Stimulated activated naive B cell treated with anti-CD40 and anti-IgM and Interleukin-4, amounts not matched to agents 10 μg/mL and 1 μg/mL and 100 μg/mL, for 72 hours (primary cell): ENCODE data around the gene NCAM1.
A peak's percentile ranks its signal among the peaks of the same experiment; 100 is the strongest.

Experiments used
- ATAC-seq, 2 donors: fragments of 150-1000 bp; cut with Tn5 transposase; replicated peaks; 2 replicates each; pipeline ENCODE4 v1.10.0; 2021; ENCODE audit warnings: moderate library complexity in 1 of 2
- DNase-seq: peaks from one replicate; pipeline ENCODE4 v3.0.0; 2021
- H3K27ac Mint-ChIP-seq: one replicate; pipeline ENCODE4 v1.8.0; 2022; ENCODE audit warnings: mild to moderate bottlenecking, mixed read lengths
- H3K27me3 Mint-ChIP-seq, 2 donors: one replicate each; pipeline ENCODE4 v1.8.0; 2022; ENCODE audit warnings: mixed read lengths in 2 of 2
- H3K36me3 Mint-ChIP-seq, 2 donors: one replicate each; pipeline ENCODE4 v1.8.0; 2022; ENCODE audit warnings: mixed read lengths in 2 of 2, mild to moderate bottlenecking in 1 of 2
- H3K4me1 Mint-ChIP-seq, 2 donors: one replicate each; pipeline ENCODE4 v1.8.0; 2022; ENCODE audit warnings: mixed read lengths in 2 of 2, mild to moderate bottlenecking in 1 of 2
- H3K4me3 Mint-ChIP-seq, 2 donors: one replicate each; pipeline ENCODE4 v1.8.0; 2022; ENCODE audit warnings: mild to moderate bottlenecking in 2 of 2, mixed read lengths in 2 of 2, moderate library complexity in 1 of 2
- H3K9me3 Mint-ChIP-seq, 2 donors: one replicate each; pipeline ENCODE4 v1.8.0; 2022; ENCODE audit warnings: mixed read lengths in 2 of 2, mild to moderate bottlenecking in 1 of 2

The NCAM1 gene

GRCh38 chr11:113105592-113105991 lies 144.4 kb downstream of the NCAM1 start:
- no peak for DNase-seq
- no peaks in the 10 kb centered on the region for H3K36me3 Mint-ChIP-seq
- H3K9me3 Mint-ChIP-seq: no peaks in the 10 kb centered on the region
- no peak overlapping the region for H3K4me3 Mint-ChIP-seq
- H3K27me3 Mint-ChIP-seq: peaks cover 0 to 3% of the 10 kb centered on the region in 2 donors
- ATAC-seq: no peak
- H3K4me1 Mint-ChIP-seq: no peaks in the 10 kb centered on the region
- H3K27ac Mint-ChIP-seq: no peak overlapping the region

- H3K9me3 Mint-ChIP-seq: no peaks in the 10 kb centered on the region
- no peak overlapping the region for H3K4me3 Mint-ChIP-seq
- no peak for ATAC-seq
- no peak overlapping the region for H3K27ac Mint-ChIP-seq
- peaks cover 0 to 3% of the 10 kb centered on the region in 2 donors for H3K27me3 Mint-ChIP-seq
- no peaks in the 10 kb centered on the region for H3K4me1 Mint-ChIP-seq
- no peak for DNase-seq
- H3K36me3 Mint-ChIP-seq: no peaks in the 10 kb centered on the region
These were observed 145.3 kb downstream of the NCAM1 start for GRCh38 chr11:113106507-113106906.

- Mint-ChIP-seq H3K27me3 (peaks cover 0 to 8% of the 10 kb centered on the region in 2 donors), H3K36me3 (no peaks in the 10 kb centered on the region), H3K27ac (no peak overlapping the region), H3K9me3 (no peaks in the 10 kb centered on the region), H3K4me3 (no peak overlapping the region), H3K4me1 (no peaks in the 10 kb centered on the region)
- no peak for DNase-seq
- ATAC-seq: no peak
These were observed 148.8 kb downstream of the NCAM1 start for GRCh38 chr11:113110046-113110445.

GRCh38 chr11:113111156-113111555 lies 149.9 kb downstream of the NCAM1 start:
- H3K4me3 Mint-ChIP-seq: no peak overlapping the region
- H3K9me3 Mint-ChIP-seq: no peaks in the 10 kb centered on the region
- ATAC-seq (no peak), DNase-seq (no peak)
- no peaks in the 10 kb centered on the region for H3K36me3 Mint-ChIP-seq
- peaks cover 0 to 5% of the 10 kb centered on the region in 2 donors for H3K27me3 Mint-ChIP-seq
- H3K27ac Mint-ChIP-seq: no peak overlapping the region
- no peaks in the 10 kb centered on the region for H3K4me1 Mint-ChIP-seq

- no peaks in the 10 kb centered on the region for H3K4me1 Mint-ChIP-seq
- no peak for DNase-seq
- ATAC-seq: no peak
- H3K36me3 Mint-ChIP-seq: no peaks in the 10 kb centered on the region
- H3K4me3 Mint-ChIP-seq: no peak overlapping the region
- no peaks in the 10 kb centered on the region for H3K9me3 Mint-ChIP-seq
- peaks cover 0 to 7% of the 10 kb centered on the region in 2 donors for H3K27me3 Mint-ChIP-seq
- H3K27ac Mint-ChIP-seq: no peak overlapping the region
These were observed 151.1 kb downstream of the NCAM1 start for GRCh38 chr11:113112307-113112706.

GRCh38 chr11:113113801-113114704 lies 152.8 kb downstream of the NCAM1 start:
- ATAC-seq: peak; percentile 47 to 49

GRCh38 chr11:113114705-113115027 lies 153.4 kb downstream of the NCAM1 start:
- Mint-ChIP-seq H3K4me3 (no peak overlapping the region), H3K4me1 (no peaks in the 10 kb centered on the region), H3K27ac (no peak overlapping the region), H3K9me3 (no peaks in the 10 kb centered on the region), H3K36me3 (no peaks in the 10 kb centered on the region), H3K27me3 (peaks cover 0 to 9% of the 10 kb centered on the region in 2 donors)
- ATAC-seq (no peak), DNase-seq (no peak)

More at GRCh38 chr11:113113801-113114704, 152.8 kb downstream of the NCAM1 start:
- no peaks in the 10 kb centered on the region for H3K36me3 Mint-ChIP-seq
- no peaks in the 10 kb centered on the region for H3K9me3 Mint-ChIP-seq
- H3K27ac Mint-ChIP-seq: no peak overlapping the region
- no peak overlapping the region for H3K4me3 Mint-ChIP-seq
- no peaks in the 10 kb centered on the region for H3K4me1 Mint-ChIP-seq
- no peak for DNase-seq
- peaks cover 0 to 9% of the 10 kb centered on the region in 2 donors for H3K27me3 Mint-ChIP-seq

GRCh38 chr11:113118104-113118503 lies 156.9 kb downstream of the NCAM1 start:
- Mint-ChIP-seq H3K27ac (no peak overlapping the region), H3K27me3 (peaks cover 0 to 9% of the 10 kb centered on the region in 2 donors), H3K4me1 (no peaks in the 10 kb centered on the region), H3K4me3 (no peak overlapping the region), H3K36me3 (no peaks in the 10 kb centered on the region), H3K9me3 (no peaks in the 10 kb centered on the region)
- DNase-seq: no peak
- no peak for ATAC-seq

GRCh38 chr11:113119074-113119473 lies 157.9 kb downstream of the NCAM1 start:
- ATAC-seq: no peak
- no peak overlapping the region for H3K27ac Mint-ChIP-seq
- no peaks in the 10 kb centered on the region for H3K9me3 Mint-ChIP-seq
- no peaks in the 10 kb centered on the region for H3K4me1 Mint-ChIP-seq
- no peak overlapping the region for H3K4me3 Mint-ChIP-seq
- DNase-seq: no peak
- H3K36me3 Mint-ChIP-seq: no peaks in the 10 kb centered on the region
- H3K27me3 Mint-ChIP-seq: peaks cover 0 to 9% of the 10 kb centered on the region in 2 donors

GRCh38 chr11:113119966-113120736 lies 158.9 kb downstream of the NCAM1 start:
- ATAC-seq (no peak), DNase-seq (no peak)
- Mint-ChIP-seq H3K36me3 (no peaks in the 10 kb centered on the region), H3K27ac (no peak overlapping the region), H3K27me3 (peaks cover 0 to 4% of the 10 kb centered on the region in 2 donors), H3K4me1 (no peaks in the 10 kb centered on the region), H3K4me3 (no peak overlapping the region), H3K9me3 (no peaks in the 10 kb centered on the region)

- H3K27ac Mint-ChIP-seq: no peak overlapping the region
- no peak for DNase-seq
- no peaks in the 10 kb centered on the region for H3K4me1 Mint-ChIP-seq
These were observed 160.5 kb downstream of the NCAM1 start for GRCh38 chr11:113121746-113122145.

GRCh38 chr11:113124006-113124405 lies 162.8 kb downstream of the NCAM1 start:
- Mint-ChIP-seq H3K27ac (no peak overlapping the region), H3K4me3 (no peak overlapping the region), H3K27me3 (no peaks in the 10 kb centered on the region), H3K4me1 (no peaks in the 10 kb centered on the region), H3K36me3 (no peaks in the 10 kb centered on the region), H3K9me3 (no peaks in the 10 kb centered on the region)
- no peak for ATAC-seq
- no peak for DNase-seq

More at GRCh38 chr11:113121746-113122145, 160.5 kb downstream of the NCAM1 start:
- H3K4me3 Mint-ChIP-seq: no peak overlapping the region
- peaks cover 0 to 4% of the 10 kb centered on the region in 2 donors for H3K27me3 Mint-ChIP-seq
- H3K9me3 Mint-ChIP-seq: no peaks in the 10 kb centered on the region
- H3K36me3 Mint-ChIP-seq: no peaks in the 10 kb centered on the region
- no peak for ATAC-seq

- H3K27me3 Mint-ChIP-seq: no peaks in the 10 kb centered on the region
- no peaks in the 10 kb centered on the region for H3K9me3 Mint-ChIP-seq
These were observed 163.4 kb downstream of the NCAM1 start for GRCh38 chr11:113124578-113124977.

GRCh38 chr11:113129261-113129992 lies 168.2 kb downstream of the NCAM1 start:
- H3K4me3 Mint-ChIP-seq: no peak overlapping the region
- no peaks in the 10 kb centered on the region for H3K9me3 Mint-ChIP-seq
- no peaks in the 10 kb centered on the region for H3K36me3 Mint-ChIP-seq
- H3K4me1 Mint-ChIP-seq: no peaks in the 10 kb centered on the region
- ATAC-seq (no peak), DNase-seq (no peak)
- H3K27ac Mint-ChIP-seq: no peak overlapping the region
- no peaks in the 10 kb centered on the region for H3K27me3 Mint-ChIP-seq

More at GRCh38 chr11:113124578-113124977, 163.4 kb downstream of the NCAM1 start:
- H3K4me3 Mint-ChIP-seq: no peak overlapping the region
- ATAC-seq (no peak), DNase-seq (no peak)
- H3K36me3 Mint-ChIP-seq: no peaks in the 10 kb centered on the region
- no peak overlapping the region for H3K27ac Mint-ChIP-seq
- H3K4me1 Mint-ChIP-seq: no peaks in the 10 kb centered on the region
